Measurements from ENCODE around the gene SH3RF1.
A peak's percentile ranks its signal among the peaks of the same experiment; 100 is the strongest.

The SH3RF1 gene

DNA sequence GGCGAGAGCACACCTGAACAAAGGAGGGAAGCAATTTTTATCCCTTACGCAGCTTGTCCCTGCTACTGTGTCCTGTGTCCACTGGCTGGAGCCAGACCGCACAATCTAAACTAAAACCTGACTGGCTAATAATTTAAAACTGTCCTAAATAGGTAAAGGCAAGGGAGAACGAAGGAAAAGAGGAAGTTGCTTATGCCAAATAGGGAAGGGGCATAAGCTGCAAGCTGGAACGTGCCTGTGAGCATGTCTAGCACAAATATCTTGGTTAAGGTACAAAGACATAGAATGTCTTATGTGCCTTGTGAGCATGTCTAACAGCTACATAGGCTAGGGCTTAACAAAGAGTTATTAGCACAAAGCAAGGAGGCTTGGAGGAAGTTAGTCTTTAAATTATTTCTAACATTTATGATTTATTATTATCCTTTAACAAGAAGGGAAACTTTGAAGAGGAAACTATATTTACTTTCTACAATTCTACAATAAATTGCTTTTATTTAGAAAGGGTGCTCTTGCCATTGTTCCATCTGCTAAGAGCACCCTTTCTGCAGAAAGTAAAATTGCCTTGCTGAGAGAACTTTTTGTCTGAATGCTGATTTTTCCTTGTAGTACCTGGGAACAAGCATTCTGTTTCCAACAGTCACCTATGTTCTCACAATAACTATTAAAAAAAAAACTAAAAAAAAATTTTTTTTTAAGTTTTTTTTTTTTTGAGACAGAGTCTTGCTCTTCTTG lies 180.1 kb downstream of the SH3RF1 start:
- no peaks in the 10 kb centered on the region for H3K4me1 ChIP-seq
- no peaks in the 10 kb centered on the region for H3K9me3 ChIP-seq (ENCODE audit: control insufficient read depth, low read length)
- no peak overlapping the region for H3K27ac ChIP-seq
- TF ChIP-seq, protein P1, sequence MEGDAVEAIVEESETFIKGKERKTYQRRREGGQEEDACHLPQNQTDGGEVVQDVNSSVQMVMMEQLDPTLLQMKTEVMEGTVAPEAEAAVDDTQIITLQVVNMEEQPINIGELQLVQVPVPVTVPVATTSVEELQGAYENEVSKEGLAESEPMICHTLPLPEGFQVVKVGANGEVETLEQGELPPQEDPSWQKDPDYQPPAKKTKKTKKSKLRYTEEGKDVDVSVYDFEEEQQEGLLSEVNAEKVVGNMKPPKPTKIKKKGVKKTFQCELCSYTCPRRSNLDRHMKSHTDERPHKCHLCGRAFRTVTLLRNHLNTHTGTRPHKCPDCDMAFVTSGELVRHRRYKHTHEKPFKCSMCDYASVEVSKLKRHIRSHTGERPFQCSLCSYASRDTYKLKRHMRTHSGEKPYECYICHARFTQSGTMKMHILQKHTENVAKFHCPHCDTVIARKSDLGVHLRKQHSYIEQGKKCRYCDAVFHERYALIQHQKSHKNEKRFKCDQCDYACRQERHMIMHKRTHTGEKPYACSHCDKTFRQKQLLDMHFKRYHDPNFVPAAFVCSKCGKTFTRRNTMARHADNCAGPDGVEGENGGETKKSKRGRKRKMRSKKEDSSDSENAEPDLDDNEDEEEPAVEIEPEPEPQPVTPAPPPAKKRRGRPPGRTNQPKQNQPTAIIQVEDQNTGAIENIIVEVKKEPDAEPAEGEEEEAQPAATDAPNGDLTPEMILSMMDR (IDR thresholded peaks at IDR 0.05), result no peak
- no peaks in the 10 kb centered on the region for H3K36me3 ChIP-seq (ENCODE audit: control insufficient read depth, insufficient read depth, low read length)
- no peak overlapping the region for H3K9ac ChIP-seq
- no peaks in the 10 kb centered on the region for H3K27me3 ChIP-seq (ENCODE audit: control insufficient read depth, insufficient read depth, low read length)
- H3K4me3 ChIP-seq (ENCODE audit: low read depth, low read length), result no peak overlapping the region
- no peak overlapping the region for H2AFZ ChIP-seq
- H3K79me2 ChIP-seq, result no peaks in the 10 kb centered on the region
- H3K4me2 ChIP-seq (ENCODE audit: low read length), result no peak overlapping the region

DNA sequence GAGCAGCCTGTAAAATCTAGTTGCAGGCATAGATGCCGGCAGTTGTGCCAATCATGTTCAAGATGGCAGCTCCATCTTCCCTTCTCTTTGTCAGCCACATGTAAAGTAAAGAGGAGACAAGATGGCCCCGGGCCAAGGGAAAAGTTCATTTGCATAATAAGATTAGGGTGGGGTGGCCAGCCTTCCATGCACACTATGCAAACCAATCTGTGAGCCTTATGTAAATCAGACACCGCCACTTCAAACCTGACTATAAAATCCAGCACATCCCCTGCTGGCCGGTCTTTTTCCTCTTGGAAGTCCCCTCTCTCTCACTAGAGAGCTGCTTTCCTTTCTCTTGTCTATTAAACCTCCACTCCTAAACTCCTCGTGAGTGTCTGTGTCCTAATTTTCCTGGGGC lies 181.8 kb downstream of the SH3RF1 start:
- Histone ChIP-seq H3K9ac (no peak overlapping the region), H3K4me2 (ENCODE audit: low read length) (no peak overlapping the region), H2AFZ (no peak overlapping the region), H3K4me3 (ENCODE audit: low read depth, low read length) (no peak overlapping the region), H3K36me3 (ENCODE audit: control insufficient read depth, insufficient read depth, low read length) (no peaks in the 10 kb centered on the region), H3K9me3 (ENCODE audit: control insufficient read depth, low read length) (no peaks in the 10 kb centered on the region), H3K27me3 (ENCODE audit: control insufficient read depth, insufficient read depth, low read length) (no peaks in the 10 kb centered on the region), H3K27ac (no peak overlapping the region), H3K79me2 (no peaks in the 10 kb centered on the region), H3K4me1 (no peaks in the 10 kb centered on the region)
- TF ChIP-seq, protein P1 (IDR thresholded peaks at IDR 0.05), result no peak

DNA sequence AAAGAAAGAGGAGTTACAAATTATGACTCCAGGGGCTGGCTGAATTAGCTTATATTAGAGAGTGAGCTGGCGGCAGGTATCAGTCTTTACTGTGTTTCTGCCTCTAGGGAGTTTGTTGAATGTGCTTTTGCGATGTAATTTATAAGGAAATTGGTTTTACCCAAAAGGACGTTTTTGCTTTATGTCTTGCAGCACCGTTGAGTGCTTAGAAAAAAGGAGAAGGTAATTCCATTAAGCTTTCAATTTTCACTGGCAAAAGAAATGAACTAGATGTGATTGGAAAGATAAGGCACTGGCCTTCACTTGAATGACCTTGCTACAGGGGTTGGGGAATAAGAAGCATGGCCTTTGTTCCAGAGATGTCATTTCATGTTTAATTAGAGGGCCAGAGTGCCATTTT lies 185.8 kb downstream of the SH3RF1 start:
- Histone ChIP-seq H3K27ac (no peak overlapping the region), H3K36me3 (ENCODE audit: control insufficient read depth, insufficient read depth, low read length) (no peaks in the 10 kb centered on the region), H3K9me3 (ENCODE audit: control insufficient read depth, low read length) (no peaks in the 10 kb centered on the region), H3K79me2 (no peaks in the 10 kb centered on the region), H3K9ac (no peak overlapping the region), H3K4me1 (peaks cover 2% of the 10 kb centered on the region), H2AFZ (no peak overlapping the region), H3K4me2 (ENCODE audit: low read length) (no peak overlapping the region), H3K27me3 (ENCODE audit: control insufficient read depth, insufficient read depth, low read length) (no peaks in the 10 kb centered on the region), H3K4me3 (ENCODE audit: low read depth, low read length) (no peak overlapping the region)
- TF ChIP-seq, protein P1 (IDR thresholded peaks at IDR 0.05), result no peak

DNA sequence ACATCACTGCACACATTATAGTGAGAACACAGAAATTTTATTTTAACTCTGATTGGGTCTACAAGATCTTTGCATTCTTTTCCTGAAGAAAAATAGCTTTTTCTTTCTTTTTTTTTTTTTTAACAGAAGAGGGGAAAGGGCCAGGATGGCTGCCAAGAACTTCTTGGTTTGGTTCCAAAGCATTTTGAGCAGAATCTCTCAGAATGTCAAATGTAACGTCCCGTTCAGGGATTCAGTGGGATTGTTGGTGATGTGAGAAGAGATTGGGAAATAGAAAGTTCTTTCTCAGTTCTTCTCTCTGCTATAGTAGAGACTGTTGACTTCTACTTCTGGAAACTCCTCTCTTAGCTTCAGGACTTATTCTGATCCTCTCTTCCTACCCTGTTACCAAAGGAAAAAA lies 189.8 kb downstream of the SH3RF1 start:
- Histone ChIP-seq H3K4me1 (peaks cover 2% of the 10 kb centered on the region), H3K79me2 (no peaks in the 10 kb centered on the region), H3K9ac (no peak overlapping the region), H2AFZ (peak overlapping the region; percentile 53), H3K27ac (peak overlapping the region; percentile 73), H3K36me3 (ENCODE audit: control insufficient read depth, insufficient read depth, low read length) (no peaks in the 10 kb centered on the region), H3K4me3 (ENCODE audit: low read depth, low read length) (peak overlapping the region; percentile 33), H3K9me3 (ENCODE audit: control insufficient read depth, low read length) (no peaks in the 10 kb centered on the region), H3K27me3 (ENCODE audit: control insufficient read depth, insufficient read depth, low read length) (no peaks in the 10 kb centered on the region), H3K4me2 (ENCODE audit: low read length) (peak overlapping the region; percentile 65)
- TF ChIP-seq, protein P1 (IDR thresholded peaks at IDR 0.05), result no peak
